ENCODE data around the gene RPS19.

GRCh38 chr19:41903193-41903953 is 43.3 kb downstream of the RPS19 start:
- TF ChIP-seq CTCF (optimal IDR thresholded peaks at IDR 0.05 in 1 of 3, IDR thresholded peaks at IDR 0.05 in 1 of 3, conservative IDR thresholded peaks at IDR 0.05 in 1 of 3; ENCODE audit: extremely low read depth in 1 of 3, insufficient read depth in 2 of 3, low read length in 3 of 3) (no peak), EZH2 (IDR thresholded peaks at IDR 0.05; ENCODE audit: low read length) (no peak)

Data from keratinocyte (primary cell).